ENCODE data around the gene DPP3. TPM values are rescaled to one million over a fixed set of nuclear protein-coding genes. Genes with fewer than 3 reads are reported as not detected.
A peak's percentile ranks its signal among the peaks of the same experiment; 100 is the strongest.

DPP3 gene
- polyA plus RNA-seq, 2 of the 4 experiments (the other 2 are of a cell fraction) = 52.2 to 70.5 TPM

DNA sequence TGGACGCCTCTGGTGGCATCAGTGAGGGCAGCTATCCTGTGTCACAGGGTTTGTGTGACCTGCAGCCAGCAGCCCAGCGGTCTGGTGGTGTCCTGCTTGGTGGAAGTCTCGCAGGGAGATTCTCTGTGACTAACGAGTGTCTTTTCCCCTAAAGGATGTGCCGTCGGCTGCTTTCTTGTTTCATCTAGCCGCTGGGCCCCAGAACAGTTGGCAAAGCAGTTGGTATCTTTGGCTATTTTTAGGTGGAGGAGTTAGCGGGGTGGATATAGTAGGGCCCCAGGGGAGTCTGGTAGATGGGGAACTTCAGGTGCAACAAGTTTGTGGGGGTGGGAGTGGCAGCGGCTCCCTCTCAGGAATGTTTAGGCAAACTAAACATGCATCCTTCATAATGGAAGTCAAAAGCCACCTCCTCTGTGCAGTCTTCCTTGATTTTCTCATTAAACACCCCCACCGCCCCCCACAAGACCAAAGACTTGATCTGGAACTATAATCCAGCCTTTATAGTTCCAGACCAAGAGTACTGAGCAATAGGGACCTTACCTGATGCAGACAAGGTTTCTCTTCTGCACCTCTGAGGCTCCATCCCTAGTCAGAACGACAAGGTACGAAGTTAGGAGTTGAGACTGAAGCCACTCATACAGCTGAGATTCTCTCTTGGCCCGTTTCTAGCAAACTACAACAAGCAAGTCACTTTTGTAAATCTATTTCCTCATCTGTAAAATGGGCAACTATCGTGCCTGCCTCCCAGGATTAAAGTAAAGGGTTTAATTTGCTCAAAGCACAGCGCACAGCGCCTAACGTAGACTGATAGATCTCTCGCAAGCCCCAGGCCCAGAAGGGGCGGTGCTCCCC lies 14.6 kb upstream of the DPP3 start:
- ChIA-PET CTCF (interaction anchor here (0.7 to 2.9 kb wide), 10 partner anchors 13 to 58 kb away, joined by 3 to 14 read pairs (median 4); partner anchors contain the start of genes DPP3 and MRPL11), POLR2A (interaction anchor here (1.0 to 3.9 kb wide), 4 partner anchors 14 to 80 kb away, joined by 3 to 47 read pairs (median 12); partner anchors contain the start of genes DPP3, MRPL11 and ZDHHC24)
- H3K4me2 ChIP-seq = peak overlapping the region; percentile 93
- DNase-seq (ENCODE audit: low read depth in 1 of 2, low spot score in 1 of 2) = no peak
- 83% methylated on average over 19 of the region's 19 CpGs for WGBS (ENCODE audit: missing lambda C conversion rate)
- no peak for FAIRE-seq
- H3K9me3 ChIP-seq = peaks cover 5% of the 10 kb centered on the region
- H3K4me3 ChIP-seq = peak overlapping the region; percentile 72
- peaks cover 10% of the 10 kb centered on the region for H3K4me1 ChIP-seq
- ATAC-seq = no peak
- TF ChIP-seq CHD4 (IDR thresholded peaks at IDR 0.05; ENCODE audit: borderline replicate concordance) (no peak), ZFP36 (IDR thresholded peaks at IDR 0.05; ENCODE audit: borderline replicate concordance, partially characterized antibody) (peak; percentile 76), BHLHE40 (IDR thresholded peaks at IDR 0.05; ENCODE audit: low read depth, low read length) (no peak), NFE2L2 (conservative IDR thresholded peaks at IDR 0.05; ENCODE audit: low read length) (no peak), FOSB (CRISPR knock-in tag; IDR thresholded peaks at IDR 0.05) (no peak), ESRRA (IDR thresholded peaks at IDR 0.05; ENCODE audit: borderline replicate concordance, low read length) (no peak)
- TF ChIP-seq, protein P1, sequence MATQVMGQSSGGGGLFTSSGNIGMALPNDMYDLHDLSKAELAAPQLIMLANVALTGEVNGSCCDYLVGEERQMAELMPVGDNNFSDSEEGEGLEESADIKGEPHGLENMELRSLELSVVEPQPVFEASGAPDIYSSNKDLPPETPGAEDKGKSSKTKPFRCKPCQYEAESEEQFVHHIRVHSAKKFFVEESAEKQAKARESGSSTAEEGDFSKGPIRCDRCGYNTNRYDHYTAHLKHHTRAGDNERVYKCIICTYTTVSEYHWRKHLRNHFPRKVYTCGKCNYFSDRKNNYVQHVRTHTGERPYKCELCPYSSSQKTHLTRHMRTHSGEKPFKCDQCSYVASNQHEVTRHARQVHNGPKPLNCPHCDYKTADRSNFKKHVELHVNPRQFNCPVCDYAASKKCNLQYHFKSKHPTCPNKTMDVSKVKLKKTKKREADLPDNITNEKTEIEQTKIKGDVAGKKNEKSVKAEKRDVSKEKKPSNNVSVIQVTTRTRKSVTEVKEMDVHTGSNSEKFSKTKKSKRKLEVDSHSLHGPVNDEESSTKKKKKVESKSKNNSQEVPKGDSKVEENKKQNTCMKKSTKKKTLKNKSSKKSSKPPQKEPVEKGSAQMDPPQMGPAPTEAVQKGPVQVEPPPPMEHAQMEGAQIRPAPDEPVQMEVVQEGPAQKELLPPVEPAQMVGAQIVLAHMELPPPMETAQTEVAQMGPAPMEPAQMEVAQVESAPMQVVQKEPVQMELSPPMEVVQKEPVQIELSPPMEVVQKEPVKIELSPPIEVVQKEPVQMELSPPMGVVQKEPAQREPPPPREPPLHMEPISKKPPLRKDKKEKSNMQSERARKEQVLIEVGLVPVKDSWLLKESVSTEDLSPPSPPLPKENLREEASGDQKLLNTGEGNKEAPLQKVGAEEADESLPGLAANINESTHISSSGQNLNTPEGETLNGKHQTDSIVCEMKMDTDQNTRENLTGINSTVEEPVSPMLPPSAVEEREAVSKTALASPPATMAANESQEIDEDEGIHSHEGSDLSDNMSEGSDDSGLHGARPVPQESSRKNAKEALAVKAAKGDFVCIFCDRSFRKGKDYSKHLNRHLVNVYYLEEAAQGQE (IDR thresholded peaks at IDR 0.05) = no peak
- TF ChIP-seq, protein P2, sequence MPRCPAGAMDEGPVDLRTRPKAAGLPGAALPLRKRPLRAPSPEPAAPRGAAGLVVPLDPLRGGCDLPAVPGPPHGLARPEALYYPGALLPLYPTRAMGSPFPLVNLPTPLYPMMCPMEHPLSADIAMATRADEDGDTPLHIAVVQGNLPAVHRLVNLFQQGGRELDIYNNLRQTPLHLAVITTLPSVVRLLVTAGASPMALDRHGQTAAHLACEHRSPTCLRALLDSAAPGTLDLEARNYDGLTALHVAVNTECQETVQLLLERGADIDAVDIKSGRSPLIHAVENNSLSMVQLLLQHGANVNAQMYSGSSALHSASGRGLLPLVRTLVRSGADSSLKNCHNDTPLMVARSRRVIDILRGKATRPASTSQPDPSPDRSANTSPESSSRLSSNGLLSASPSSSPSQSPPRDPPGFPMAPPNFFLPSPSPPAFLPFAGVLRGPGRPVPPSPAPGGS (IDR thresholded peaks at IDR 0.05) = no peak
- peak overlapping the region; percentile 76 to 95; a peak in 5 of 6 replicates for H3K27ac ChIP-seq

DNA sequence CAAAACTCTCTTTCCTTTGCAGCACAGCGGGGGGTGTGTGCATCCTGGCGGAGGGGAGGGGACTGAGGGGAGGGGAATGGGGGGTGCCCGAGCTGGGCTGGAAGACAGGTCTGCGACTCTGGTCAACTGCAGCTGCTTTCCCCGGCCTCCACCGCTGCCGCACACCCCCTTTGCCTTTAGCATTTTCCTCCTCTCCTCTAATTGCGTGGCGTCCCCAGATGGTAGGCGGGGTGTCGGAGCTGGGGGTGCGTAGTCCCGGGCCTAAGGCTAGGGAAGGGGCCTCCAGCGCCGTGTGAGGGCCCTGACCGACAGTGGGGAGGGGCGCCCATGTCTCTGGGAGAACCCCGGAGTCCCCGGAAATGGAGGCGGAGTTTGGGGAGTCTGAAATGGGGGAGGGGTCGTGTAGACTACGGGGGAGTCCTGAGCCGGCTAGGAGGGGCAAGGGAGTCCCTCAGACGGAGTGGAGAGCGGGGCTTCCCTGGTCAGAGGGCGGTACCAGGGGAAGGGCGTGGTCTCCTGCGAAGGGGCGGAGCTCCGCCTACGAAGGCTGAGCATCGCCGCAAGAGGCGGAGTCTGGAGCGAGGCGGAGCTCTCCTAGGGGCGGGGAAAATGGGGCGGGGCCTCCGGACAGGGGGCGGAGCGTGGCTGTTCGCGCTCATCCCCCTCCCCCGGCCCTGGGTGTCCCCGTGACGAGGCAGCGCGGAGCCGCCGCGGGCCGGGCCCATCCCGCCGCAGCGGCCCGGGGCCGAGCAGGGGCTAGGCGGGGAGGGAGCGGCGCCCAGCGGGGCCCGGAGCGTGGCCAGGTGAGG lies 13.8 kb upstream of the DPP3 start, which contains the start of gene PELI3:
Gene PELI3 (plus strand): TSS at position 681 of the 809 bp plus-strand sequence. CDS start 1,224 bp downstream, outside the sequence.
- POLR2A ChIA-PET = interaction anchor here (0.5 to 3.9 kb wide), 13 partner anchors 8 to 1339 kb away, joined by 3 to 47 read pairs (median 4); partner anchors contain the start of genes CCDC87, CCS, DPP3 and MRPL11
- peak; percentile 84 to 89 for DNase-seq (ENCODE audit: low read depth in 1 of 2, low spot score in 1 of 2)
- Histone ChIP-seq H3K4me2 (peak within 1 kb of the TSS; percentile 93), H3K9me3 (peaks cover 1% of the 10 kb centered on the region), H3K27ac (peak within 1 kb of the TSS; percentile 76 to 95), H3K4me3 (peak within 1 kb of the TSS; percentile 72), H3K4me1 (peaks cover 10% of the 10 kb centered on the region)
- TF ChIP-seq, protein P2 (IDR thresholded peaks at IDR 0.05) = 0 out of 3 replicates have a peak, but pooled peaks have one; percentile 34
- TF ChIP-seq JUN (IDR thresholded peaks at IDR 0.05) = peak in 1 of 2 experiments; percentile 28; a peak in 1 of 5 replicates
- TF ChIP-seq PHF8 (IDR thresholded peaks at IDR 0.05; ENCODE audit: borderline replicate concordance, low read depth) = peak; percentile 32; the same call in 1 of the 2 replicates
- TF ChIP-seq HOXB5 (CRISPR knock-in tag; IDR thresholded peaks at IDR 0.05) = no peak
- TF ChIP-seq FOXS1 (CRISPR knock-in tag; IDR thresholded peaks at IDR 0.05) = no peak
- no peak for TF ChIP-seq FOSL2 (IDR thresholded peaks at IDR 0.05)
- no peak for TF ChIP-seq FOSL2 (CRISPR knock-in tag; IDR thresholded peaks at IDR 0.05)
- TF ChIP-seq FOSB (CRISPR knock-in tag; IDR thresholded peaks at IDR 0.05) = no peak
- TF ChIP-seq NFE2L2 (conservative IDR thresholded peaks at IDR 0.05; ENCODE audit: low read length) = no peak
- TF ChIP-seq CHD4 (IDR thresholded peaks at IDR 0.05; ENCODE audit: borderline replicate concordance) = no peak
- peak; percentile 17 for TF ChIP-seq POLR2A (IDR thresholded peaks at IDR 0.05; ENCODE audit: low read length)
- 11% methylated on average over 22 of the region's 63 CpGs for WGBS (ENCODE audit: missing lambda C conversion rate)
- CTCF ChIA-PET = interaction anchor here (0.7 to 2.9 kb wide), 7 partner anchors 13 to 59 kb away, joined by 3 to 14 read pairs (median 3); partner anchors contain the start of genes DPP3, MRPL11 and NPAS4
- no peak for FAIRE-seq
- peak; percentile 86 to 94 for ATAC-seq

All from A549 (cell line).